SIG-M5 treated with dmso at 0.1 percent for 504 hours (cell line): ENCODE results near the gene ZNF263.

Experiments
- DNase-seq: peaks from one replicate; lab custom pipeline; 2025; ENCODE audit not compliant: unreplicated experiment; lab: John Stamatoyannopoulos, UW

The ZNF263 gene

GRCh38 chr16:3282730-3283542 lies at the start of gene ZNF263:
ZNF263 (plus strand) TSS chr16:3283491; CDS start chr16:3283819, 328 bp downstream.
- DNase-seq: peak; percentile 98

GRCh38 chr16:3234543-3234856 lies 48.8 kb upstream of the ZNF263 start:
- DNase-seq: no peak

- DNase-seq: peak; percentile 88
Observed at GRCh38 chr16:3234857-3235561, 48.3 kb upstream of the ZNF263 start, which contains the start of gene ZNF200. ZNF200 (minus strand) TSS chr16:3235158; CDS start chr16:3233755, 1,403 bp downstream.

GRCh38 chr16:3235856-3236669 lies 47.2 kb upstream of the ZNF263 start:
- no peak for DNase-seq

GRCh38 chr16:3241761-3242160 lies 41.5 kb upstream of the ZNF263 start:
- no peak for DNase-seq

GRCh38 chr16:3242709-3243108 lies 40.6 kb upstream of the ZNF263 start:
- DNase-seq: peak; percentile 87

GRCh38 chr16:3243882-3244281 lies 39.4 kb upstream of the ZNF263 start:
- no peak for DNase-seq

GRCh38 chr16:3246002-3246401 lies 37.3 kb upstream of the ZNF263 start:
- no peak for DNase-seq

GRCh38 chr16:3246876-3247275 lies 36.4 kb upstream of the ZNF263 start:
- DNase-seq: no peak

- DNase-seq: no peak
Observed at GRCh38 chr16:3248596-3248995, 34.7 kb upstream of the ZNF263 start.

GRCh38 chr16:3249020-3249419 lies 34.3 kb upstream of the ZNF263 start:
- DNase-seq: no peak

- no peak for DNase-seq
Observed at GRCh38 chr16:3249451-3249850, 33.8 kb upstream of the ZNF263 start.

GRCh38 chr16:3252967-3253366 lies 30.3 kb upstream of the ZNF263 start:
- no peak for DNase-seq

GRCh38 chr16:3254309-3254708 lies 29.0 kb upstream of the ZNF263 start:
- DNase-seq: no peak

- DNase-seq: peak; percentile 80
Observed at GRCh38 chr16:3256146-3256865, 27.0 kb upstream of the ZNF263 start, which contains the start of gene MEFV. MEFV (minus strand) TSS chr16:3256633; CDS start chr16:3256587, 46 bp downstream.

- no peak for DNase-seq
Observed at GRCh38 chr16:3256866-3257465, 26.3 kb upstream of the ZNF263 start.

GRCh38 chr16:3259836-3260235 lies 23.5 kb upstream of the ZNF263 start:
- DNase-seq: no peak

- DNase-seq: no peak
Observed at GRCh38 chr16:3262517-3262916, 20.8 kb upstream of the ZNF263 start.

GRCh38 chr16:3264137-3265036 lies 18.9 kb upstream of the ZNF263 start:
- DNase-seq: peak; percentile 97
